ENCODE measurements around the gene USP26.

DNA sequence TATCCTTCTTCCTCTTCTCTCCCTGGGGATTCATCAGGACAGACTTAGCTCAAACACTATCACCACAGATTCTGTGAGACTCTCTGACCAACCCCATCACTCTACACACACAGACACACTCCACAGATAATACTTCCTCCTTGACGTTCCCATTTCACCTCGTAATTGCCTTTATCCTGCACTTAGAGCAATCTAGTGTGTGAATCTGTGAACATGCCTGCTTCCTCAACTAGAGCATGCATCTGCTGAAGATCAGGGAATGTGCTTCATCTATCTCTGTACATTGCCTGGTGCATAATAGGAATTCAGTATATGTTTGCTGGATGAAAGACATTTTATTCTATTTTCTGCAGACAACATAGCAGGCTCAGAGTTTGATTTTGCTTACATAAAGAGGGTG is 113.4 kb downstream of the USP26 start:
- TF ChIP-seq, protein P1, sequence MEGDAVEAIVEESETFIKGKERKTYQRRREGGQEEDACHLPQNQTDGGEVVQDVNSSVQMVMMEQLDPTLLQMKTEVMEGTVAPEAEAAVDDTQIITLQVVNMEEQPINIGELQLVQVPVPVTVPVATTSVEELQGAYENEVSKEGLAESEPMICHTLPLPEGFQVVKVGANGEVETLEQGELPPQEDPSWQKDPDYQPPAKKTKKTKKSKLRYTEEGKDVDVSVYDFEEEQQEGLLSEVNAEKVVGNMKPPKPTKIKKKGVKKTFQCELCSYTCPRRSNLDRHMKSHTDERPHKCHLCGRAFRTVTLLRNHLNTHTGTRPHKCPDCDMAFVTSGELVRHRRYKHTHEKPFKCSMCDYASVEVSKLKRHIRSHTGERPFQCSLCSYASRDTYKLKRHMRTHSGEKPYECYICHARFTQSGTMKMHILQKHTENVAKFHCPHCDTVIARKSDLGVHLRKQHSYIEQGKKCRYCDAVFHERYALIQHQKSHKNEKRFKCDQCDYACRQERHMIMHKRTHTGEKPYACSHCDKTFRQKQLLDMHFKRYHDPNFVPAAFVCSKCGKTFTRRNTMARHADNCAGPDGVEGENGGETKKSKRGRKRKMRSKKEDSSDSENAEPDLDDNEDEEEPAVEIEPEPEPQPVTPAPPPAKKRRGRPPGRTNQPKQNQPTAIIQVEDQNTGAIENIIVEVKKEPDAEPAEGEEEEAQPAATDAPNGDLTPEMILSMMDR (IDR thresholded peaks at IDR 0.05; ENCODE audit: low read depth, low read length), result no peak
- TF ChIP-seq POLR2A (IDR thresholded peaks at IDR 0.05; ENCODE audit: extremely low read depth, insufficient read length), result no peak
- TF ChIP-seq, protein P2, sequence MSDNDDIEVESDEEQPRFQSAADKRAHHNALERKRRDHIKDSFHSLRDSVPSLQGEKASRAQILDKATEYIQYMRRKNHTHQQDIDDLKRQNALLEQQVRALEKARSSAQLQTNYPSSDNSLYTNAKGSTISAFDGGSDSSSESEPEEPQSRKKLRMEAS (IDR thresholded peaks at IDR 0.05; ENCODE audit: low read depth, low read length), result no peak

Data from NB4 (cell line).